MM.1S (cell line): Measurements from ENCODE around the gene DRD3.

Source experiments
- DNase-seq: peaks from one replicate; pipeline ENCODE4 v3.0.0-alpha.2; 2015
- H2AFZ ChIP-seq: fragments of 300-600 bp; sonication (generic); 2 replicates; pipeline ENCODE4 v1.6.0; 2016; ENCODE audit warnings: antibody characterized with exemption, low read length
- H3F3A ChIP-seq: fragments of 300-600 bp; sonication (generic); 2 replicates; pipeline ENCODE4 v1.6.1; 2016; ENCODE audit warnings: mild to moderate bottlenecking, antibody characterized with exemption, low read length, moderate library complexity, mixed read lengths; ENCODE audit not compliant: insufficient read depth
- H3K27ac ChIP-seq: fragments of 300-600 bp; sonication (generic); 2 replicates; pipeline ENCODE4 v1.5.1; 2016; ENCODE audit warnings: mild to moderate bottlenecking, low read length
- H3K27me3 ChIP-seq: fragments of 300-600 bp; sonication (generic); replicated peaks from 2 replicates; pipeline ENCODE4 v1.6.0; 2016; ENCODE audit warnings: low read length; ENCODE audit not compliant: insufficient read depth
- H3K36me3 ChIP-seq: fragments of 300-600 bp; sonication (generic); replicated peaks from 2 replicates; pipeline ENCODE4 v1.6.1; 2016; ENCODE audit warnings: mild to moderate bottlenecking, low read length, mixed read lengths; ENCODE audit not compliant: insufficient read depth
- H3K4me1 ChIP-seq: fragments of 300-600 bp; sonication (generic); 2 replicates; pipeline ENCODE4 v1.6.1; 2016; ENCODE audit warnings: low read length, mixed read lengths
- H3K4me2 ChIP-seq: fragments of 300-600 bp; sonication (generic); 2 replicates; pipeline ENCODE4 v1.6.0; 2016; ENCODE audit warnings: low read depth, low read length
- H3K4me3 ChIP-seq: fragments of 300-600 bp; sonication (generic); 2 replicates; pipeline ENCODE4 v1.5.1; 2016; ENCODE audit warnings: low read length, mixed read lengths
- H3K79me2 ChIP-seq: fragments of 300-600 bp; sonication (generic); 2 replicates; pipeline ENCODE4 v1.6.1; 2016; ENCODE audit warnings: mixed run types, low read length, mixed read lengths
- H3K9ac ChIP-seq: fragments of 300-600 bp; sonication (generic); 2 replicates; pipeline ENCODE4 v1.6.1; 2016; ENCODE audit warnings: low read length, mixed read lengths
- H3K9me2 ChIP-seq: fragments of 300-600 bp; sonication (generic); replicated peaks from 2 replicates; pipeline ENCODE4 v1.6.1; 2016; ENCODE audit warnings: mild to moderate bottlenecking, low read length, mixed read lengths; ENCODE audit not compliant: insufficient read depth
- H3K9me3 ChIP-seq: fragments of 300-600 bp; sonication (generic); replicated peaks from 2 replicates; pipeline ENCODE4 v1.6.1; 2016; ENCODE audit warnings: mild to moderate bottlenecking, low read length, mixed read lengths; ENCODE audit not compliant: insufficient read depth
- H4K20me1 ChIP-seq: fragments of 300-600 bp; sonication (generic); 2 replicates; pipeline ENCODE4 v1.6.1; 2016; ENCODE audit warnings: mild to moderate bottlenecking, low read length, moderate library complexity, mixed read lengths; ENCODE audit not compliant: insufficient read depth
- EZH2 ChIP-seq: fragments of 300-600 bp; sonication (generic); optimal IDR thresholded peaks from 2 replicates; pipeline ENCODE3; 2017; ENCODE audit warnings: low read depth, mild to moderate bottlenecking, antibody characterized with exemption, low read length, mixed read lengths
- EZH2phosphoT487 ChIP-seq: fragments of 300-600 bp; sonication (generic); IDR thresholded peaks from 2 replicates; pipeline ENCODE4 v1.6.1; 2018; ENCODE audit warnings: antibody characterized with exemption, low read length
- TF ChIP-seq, protein P1 (sequence below): fragments of 300-600 bp; sonication (generic); IDR thresholded peaks from 2 replicates; pipeline ENCODE4 v1.5.1; 2016; ENCODE audit warnings: antibody characterized with exemption, low read length, mixed read lengths

DRD3 gene

DNA sequence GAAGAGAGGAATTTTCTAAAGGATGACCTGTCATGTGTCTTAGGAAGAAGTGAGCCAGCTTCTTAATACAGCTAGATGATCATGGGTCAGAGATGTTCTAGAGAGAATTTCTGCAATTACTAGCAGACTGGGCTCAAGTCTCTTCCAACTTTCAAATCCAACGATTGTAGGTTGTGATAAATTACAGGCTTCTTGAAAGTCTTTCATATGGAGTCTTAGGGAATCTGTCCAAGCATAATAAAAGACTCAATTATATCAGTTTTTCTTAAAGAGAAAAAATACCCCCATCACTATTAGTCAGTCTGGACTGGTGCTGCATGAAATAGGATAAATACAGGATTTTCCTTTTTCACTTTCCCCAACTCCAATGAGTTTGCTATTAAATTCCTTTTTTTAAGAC lies 59.1 kb downstream of the DRD3 start:
- no peaks in the 10 kb centered on the region for H3K9me3 ChIP-seq
- no peak overlapping the region for H3K4me3 ChIP-seq
- H3K9ac ChIP-seq, result no peak overlapping the region
- no peaks in the 10 kb centered on the region for H3K27me3 ChIP-seq
- H3K79me2 ChIP-seq, result no peaks in the 10 kb centered on the region
- H3K27ac ChIP-seq, result no peak overlapping the region
- no peak overlapping the region for H2AFZ ChIP-seq
- no peak overlapping the region for H3K4me2 ChIP-seq
- no peak for DNase-seq
- no peaks in the 10 kb centered on the region for H4K20me1 ChIP-seq
- no peaks in the 10 kb centered on the region for H3K36me3 ChIP-seq
- no peaks in the 10 kb centered on the region for H3K9me2 ChIP-seq
- TF ChIP-seq EZH2, result no peak
- TF ChIP-seq, protein P1, sequence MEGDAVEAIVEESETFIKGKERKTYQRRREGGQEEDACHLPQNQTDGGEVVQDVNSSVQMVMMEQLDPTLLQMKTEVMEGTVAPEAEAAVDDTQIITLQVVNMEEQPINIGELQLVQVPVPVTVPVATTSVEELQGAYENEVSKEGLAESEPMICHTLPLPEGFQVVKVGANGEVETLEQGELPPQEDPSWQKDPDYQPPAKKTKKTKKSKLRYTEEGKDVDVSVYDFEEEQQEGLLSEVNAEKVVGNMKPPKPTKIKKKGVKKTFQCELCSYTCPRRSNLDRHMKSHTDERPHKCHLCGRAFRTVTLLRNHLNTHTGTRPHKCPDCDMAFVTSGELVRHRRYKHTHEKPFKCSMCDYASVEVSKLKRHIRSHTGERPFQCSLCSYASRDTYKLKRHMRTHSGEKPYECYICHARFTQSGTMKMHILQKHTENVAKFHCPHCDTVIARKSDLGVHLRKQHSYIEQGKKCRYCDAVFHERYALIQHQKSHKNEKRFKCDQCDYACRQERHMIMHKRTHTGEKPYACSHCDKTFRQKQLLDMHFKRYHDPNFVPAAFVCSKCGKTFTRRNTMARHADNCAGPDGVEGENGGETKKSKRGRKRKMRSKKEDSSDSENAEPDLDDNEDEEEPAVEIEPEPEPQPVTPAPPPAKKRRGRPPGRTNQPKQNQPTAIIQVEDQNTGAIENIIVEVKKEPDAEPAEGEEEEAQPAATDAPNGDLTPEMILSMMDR, result no peak
- TF ChIP-seq EZH2phosphoT487, result no peak
- H3K4me1 ChIP-seq, result no peaks in the 10 kb centered on the region
- H3F3A ChIP-seq, result no peaks in the 10 kb centered on the region

- no peaks in the 10 kb centered on the region for H3K4me1 ChIP-seq
- no peak overlapping the region for H3K4me3 ChIP-seq
- no peaks in the 10 kb centered on the region for H3K36me3 ChIP-seq
- no peaks in the 10 kb centered on the region for H3F3A ChIP-seq
- DNase-seq, result no peak
- H3K9me2 ChIP-seq, result no peaks in the 10 kb centered on the region
- no peak overlapping the region for H2AFZ ChIP-seq
- H3K9me3 ChIP-seq, result no peaks in the 10 kb centered on the region
- H3K27ac ChIP-seq, result no peak overlapping the region
- H3K79me2 ChIP-seq, result no peaks in the 10 kb centered on the region
- no peak overlapping the region for H3K9ac ChIP-seq
- no peak overlapping the region for H3K4me2 ChIP-seq
- no peaks in the 10 kb centered on the region for H4K20me1 ChIP-seq
- no peaks in the 10 kb centered on the region for H3K27me3 ChIP-seq
- TF ChIP-seq EZH2 (no peak), EZH2phosphoT487 (no peak)
- TF ChIP-seq, protein P1, result no peak
Measured at GRCh38 chr3:114115143-114115542, 63.7 kb downstream of the DRD3 start.

GRCh38 chr3:114114719-114115118 lies 64.1 kb downstream of the DRD3 start:
- Histone ChIP-seq H3K79me2 (no peaks in the 10 kb centered on the region), H3K4me1 (no peaks in the 10 kb centered on the region), H3K4me2 (no peak overlapping the region), H3K9me3 (no peaks in the 10 kb centered on the region), H3K9me2 (no peaks in the 10 kb centered on the region), H2AFZ (no peak overlapping the region), H3K4me3 (no peak overlapping the region), H3K36me3 (no peaks in the 10 kb centered on the region), H3K9ac (no peak overlapping the region), H3K27me3 (no peaks in the 10 kb centered on the region), H3F3A (no peaks in the 10 kb centered on the region), H4K20me1 (no peaks in the 10 kb centered on the region), H3K27ac (no peak overlapping the region)
- DNase-seq, result no peak
- TF ChIP-seq, protein P1, result no peak
- TF ChIP-seq EZH2phosphoT487, result no peak
- no peak for TF ChIP-seq EZH2

- Histone ChIP-seq H3K27me3 (no peaks in the 10 kb centered on the region), H3K4me2 (no peak overlapping the region), H3K4me1 (no peaks in the 10 kb centered on the region), H3F3A (no peaks in the 10 kb centered on the region), H3K79me2 (no peaks in the 10 kb centered on the region), H3K9me3 (no peaks in the 10 kb centered on the region), H3K27ac (no peak overlapping the region), H3K9me2 (no peaks in the 10 kb centered on the region), H2AFZ (no peak overlapping the region), H3K9ac (no peak overlapping the region), H4K20me1 (no peaks in the 10 kb centered on the region), H3K36me3 (no peaks in the 10 kb centered on the region), H3K4me3 (no peak overlapping the region)
- TF ChIP-seq EZH2phosphoT487, result no peak
- no peak for TF ChIP-seq EZH2
- TF ChIP-seq, protein P1, result no peak
- no peak for DNase-seq
Measured at GRCh38 chr3:114112696-114113095, 66.2 kb downstream of the DRD3 start.
